HG03045 (cell line): ENCODE data around the gene PEMT.

Experiments
- ATAC-seq: cut with Tn5 transposase; IDR thresholded peaks from one replicate; pipeline ENCODE4 v1.9.1; 2021; ENCODE audit warnings: mild to moderate bottlenecking, moderate library complexity; ENCODE audit not compliant: unreplicated experiment

The PEMT gene

GRCh38 chr17:17505151-17505550 lies 86.4 kb downstream of the PEMT start:
- no peak for ATAC-seq

- no peak for ATAC-seq
Measured at GRCh38 chr17:17504341-17505140, 87.0 kb downstream of the PEMT start.

- ATAC-seq: no peak
Measured at GRCh38 chr17:17503566-17504130, 87.9 kb downstream of the PEMT start.

- no peak for ATAC-seq
Measured at GRCh38 chr17:17502741-17503565, 88.6 kb downstream of the PEMT start.

- ATAC-seq: no peak
Measured at GRCh38 chr17:17500999-17501605, 90.4 kb downstream of the PEMT start.

- no peak for ATAC-seq
Measured at GRCh38 chr17:17499402-17500145, 91.9 kb downstream of the PEMT start.

- no peak for ATAC-seq
Measured at GRCh38 chr17:17498606-17499301, 92.8 kb downstream of the PEMT start.

- ATAC-seq: no peak
Measured at GRCh38 chr17:17497845-17498520, 93.5 kb downstream of the PEMT start.

GRCh38 chr17:17497065-17497844 lies 94.3 kb downstream of the PEMT start:
- no peak for ATAC-seq

GRCh38 chr17:17496189-17497064 lies 95.1 kb downstream of the PEMT start, which contains the start of gene RASD1:
Gene RASD1 (minus strand): TSS chr17:17496395. CDS start chr17:17496181, 214 bp downstream.
- peak; percentile 60 for ATAC-seq

GRCh38 chr17:17495536-17496188 lies 95.8 kb downstream of the PEMT start:
- ATAC-seq: no peak

GRCh38 chr17:17494870-17495535 lies 96.5 kb downstream of the PEMT start:
- no peak for ATAC-seq

- ATAC-seq: no peak
Measured at GRCh38 chr17:17494499-17494869, 97.0 kb downstream of the PEMT start.

- ATAC-seq: no peak
Measured at GRCh38 chr17:17493986-17494466, 97.5 kb downstream of the PEMT start.

- ATAC-seq: no peak
Measured at GRCh38 chr17:17493249-17493985, 98.1 kb downstream of the PEMT start.

- no peak for ATAC-seq
Measured at GRCh38 chr17:17492571-17492970, 98.9 kb downstream of the PEMT start.
